Endothelial cell of umbilical vein (primary cell): Measurements from ENCODE around the gene SLC4A5. TPM values are rescaled to one million over a fixed set of nuclear protein-coding genes. Genes with fewer than 3 reads are reported as not detected.

Experiments used
- BruUV-seq: library from RNA; stranded (reverse); fragments of 400-500 nt; replicated peaks from 2 replicates; lab custom pipeline; 2021; lab: Mats Ljungman, UMichigan
- CTCF ChIA-PET: fragments of 300-600, 350-600 bp; sonication (Branson Sonifier 250); formaldehyde crosslinking; loops from one replicate; lab custom pipeline; 2021; ENCODE audit warnings: antibody characterized with exemption, inconsistent platforms; lab: Charles Lee
- POLR2A ChIA-PET: fragments of 300-600, 350-600 bp; sonication (Branson Sonifier 250); formaldehyde crosslinking; loops from one replicate; lab custom pipeline; 2021; ENCODE audit warnings: antibody characterized with exemption, inconsistent platforms; lab: Charles Lee
- DNase-seq: peaks from one replicate; pipeline ENCODE4 v3.0.0-alpha.2; 2011; ENCODE audit warnings: low read depth, low spot score
- FAIRE-seq: peaks from 2 replicates; lab custom pipeline; 2011; peaks lifted over from hg19 to GRCh38; lab: Jason Lieb, UNC
- H2AFZ ChIP-seq: 2 replicates; pipeline ENCODE4 v1.6.0; 2012; ENCODE audit warnings: low read depth, low read length, control low read depth, inconsistent platforms
- H3K27ac ChIP-seq: 2 replicates; pipeline ENCODE4 v1.5.1; 2011; ENCODE audit warnings: low read depth, mild to moderate bottlenecking, control low read depth, low read length, moderate library complexity; ENCODE audit not compliant: insufficient read depth
- H3K27me3 ChIP-seq, 2 experiments: 2 replicates each; pipeline versions ENCODE4 v1.6.0 to v1.6.1; 2011; ENCODE audit warnings: low read length in 2 of 2, mixed read lengths in 1 of 2; ENCODE audit not compliant: control insufficient read depth in 2 of 2, insufficient read depth in 2 of 2
- H3K36me3 ChIP-seq, 2 experiments: 2 replicates in 1 of 2; 3 replicates in 1 of 2; pipeline ENCODE4 v1.5.1; 2011; ENCODE audit warnings: low read length in 2 of 2, mild to moderate bottlenecking in 1 of 2, moderate library complexity in 1 of 2; ENCODE audit not compliant: control insufficient read depth in 2 of 2, insufficient read depth in 2 of 2; ENCODE audit errors: extremely low read depth in 1 of 2
- H3K4me1 ChIP-seq: 3 replicates; pipeline ENCODE4 v1.5.1; 2011; ENCODE audit warnings: mild to moderate bottlenecking, low read length; ENCODE audit not compliant: control insufficient read depth, insufficient read depth; ENCODE audit errors: extremely low read depth
- H3K4me2 ChIP-seq: 2 replicates; pipeline ENCODE4 v1.6.1; 2011; ENCODE audit warnings: low read length, control low read depth, mixed read lengths; ENCODE audit not compliant: insufficient read depth
- H3K4me3 ChIP-seq, 3 experiments: fragments of 200-600 bp in 1 of 3; sonication (generic), shearing (Covaris generic) in 1 of 3; replicated peaks in 1 of 3; 2 replicates each; pipeline ENCODE4 v1.5.1; 2011 to 2016; ENCODE audit warnings: control low read depth in 3 of 3, low read length in 3 of 3, mild to moderate bottlenecking in 2 of 3, inconsistent platforms in 1 of 3, low read depth in 1 of 3, moderate library complexity in 1 of 3; ENCODE audit not compliant: insufficient read depth in 1 of 3
- H3K79me2 ChIP-seq: 2 replicates; pipeline ENCODE4 v1.6.0; 2012; ENCODE audit warnings: low read length, inconsistent platforms; ENCODE audit not compliant: control insufficient read depth, insufficient read depth
- H3K9ac ChIP-seq: replicated peaks from 2 replicates; pipeline ENCODE3; 2011; ENCODE audit warnings: low read length, control low read depth; ENCODE audit not compliant: insufficient read depth; ENCODE audit errors: extremely low read depth
- H3K9me1 ChIP-seq: replicated peaks from 3 replicates; pipeline ENCODE4 v1.6.0; 2011; ENCODE audit warnings: mild to moderate bottlenecking, low read length; ENCODE audit not compliant: control insufficient read depth, insufficient read depth; ENCODE audit errors: extremely low read depth
- H3K9me3 ChIP-seq: replicated peaks from 2 replicates; pipeline ENCODE4 v1.5.1; 2012; ENCODE audit warnings: low read length, inconsistent platforms; ENCODE audit not compliant: control insufficient read depth, insufficient read depth
- H4K20me1 ChIP-seq: replicated peaks from 2 replicates; pipeline ENCODE3; 2011; ENCODE audit warnings: mild to moderate bottlenecking, low read length; ENCODE audit not compliant: control insufficient read depth, insufficient read depth; ENCODE audit errors: extremely low read depth
- EZH2 ChIP-seq: IDR thresholded peaks from 2 replicates; pipeline ENCODE4 v1.6.1; 2012; ENCODE audit warnings: borderline replicate concordance, low read depth, mild to moderate bottlenecking, moderate library complexity, low read length, inconsistent platforms; ENCODE audit not compliant: severe bottlenecking
- FOS ChIP-seq: IDR thresholded peaks from 2 replicates; pipeline ENCODE4 v1.6.1; 2011; ENCODE audit warnings: mild to moderate bottlenecking, low read length, moderate library complexity, borderline replicate concordance; ENCODE audit not compliant: insufficient read depth
- GATA2 ChIP-seq: IDR thresholded peaks from 2 replicates; pipeline ENCODE4 v1.7.0; 2011; ENCODE audit warnings: low read depth, mild to moderate bottlenecking, moderate library complexity, mixed read lengths, low read length; ENCODE audit not compliant: insufficient read length, insufficient read depth
- JUN ChIP-seq: IDR thresholded peaks from 2 replicates; pipeline ENCODE4 v1.6.1; 2011; ENCODE audit warnings: borderline replicate concordance, low read depth; ENCODE audit not compliant: insufficient read length, insufficient read depth
- MAX ChIP-seq: IDR thresholded peaks from 2 replicates; pipeline ENCODE4 v1.6.1; 2011; ENCODE audit not compliant: insufficient read depth, insufficient read length
- MYC ChIP-seq: IDR thresholded peaks from one replicate; pipeline ENCODE4 v1.6.1; 2011; ENCODE audit warnings: mild to moderate bottlenecking, low read depth, low read length
- POLR2A ChIP-seq: IDR thresholded peaks from 2 replicates; pipeline ENCODE4 v1.6.1; 2012; ENCODE audit warnings: low read depth, mild to moderate bottlenecking, control low read depth, low read length
- POLR2AphosphoS5 ChIP-seq: IDR thresholded peaks from 2 replicates; pipeline ENCODE4 v1.6.1; 2012; ENCODE audit warnings: low read depth, mild to moderate bottlenecking, control low read depth, low read length, moderate library complexity; ENCODE audit not compliant: insufficient read depth
- dilution Hi-C: fragments of 300-500 bp; cut with MboI; formaldehyde crosslinking; loops from one replicate; pipeline ENCODE4 v1.15.0; 2019; ENCODE audit warnings: low sequenced_read_pairs; ENCODE audit not compliant: extremely low pct_ligation_motif_present
- intact Hi-C: fragments of 100-400 bp; cut with micrococcal nuclease; formaldehyde crosslinking; loops from one replicate; pipeline ENCODE4 v1.10.0; 2022
- polyA plus RNA-seq, 4 experiments: library from polyadenylated mRNA; depleted of rRNA in 3 of 4; stranded (reverse) in 3 of 4; unstranded in 1 of 4; fragments of >200 nt; gene quantifications; 2 replicates each; pipeline versions ENCODE4 v1.2.1 to v1.2.3, GENCODE V29; 2011 to 2012; ENCODE audit warnings: missing spikeins in 1 of 4
- total RNA-seq: library from RNA; stranded (reverse); gene quantifications from 2 replicates; pipeline ENCODE4 v1.2.3, GENCODE V29; 2021
- TF ChIP-seq, protein P1 (sequence below), 2 donors: IDR thresholded peaks; 1 replicate in 1 of 2; 2 replicates in 1 of 2; pipeline ENCODE4 v1.5.1; 2011; ENCODE audit warnings: low read length in 2 of 2, mild to moderate bottlenecking in 2 of 2, moderate library complexity in 2 of 2, control low read depth in 1 of 2, inconsistent platforms in 1 of 2, low read depth in 1 of 2; ENCODE audit not compliant: insufficient read depth in 1 of 2; ENCODE audit errors: extremely low read depth in 1 of 2

SLC4A5 gene
- total and polyA plus RNA-seq, 2 donors (not counting 3 experiments of a cell fraction or from before 2014, with no cell fraction given): 0.12 to 0.97 TPM

- intact Hi-C loops: loop anchor here (1.0 kb wide), 1 partner anchor 20 kb away; the partner anchor contains the start of gene MTHFD2
- H3K79me2 ChIP-seq: peaks cover 50% of the 10 kb centered on the region
- dilution Hi-C loops: no loop called here
Observed at GRCh38 chr2:74178211-74179062, 164.8 kb downstream of the SLC4A5 start, which contains the start of gene MOB1A. MOB1A (minus strand) TSS chr2:74178879; CDS start chr2:74178674, 205 bp downstream.

DNA sequence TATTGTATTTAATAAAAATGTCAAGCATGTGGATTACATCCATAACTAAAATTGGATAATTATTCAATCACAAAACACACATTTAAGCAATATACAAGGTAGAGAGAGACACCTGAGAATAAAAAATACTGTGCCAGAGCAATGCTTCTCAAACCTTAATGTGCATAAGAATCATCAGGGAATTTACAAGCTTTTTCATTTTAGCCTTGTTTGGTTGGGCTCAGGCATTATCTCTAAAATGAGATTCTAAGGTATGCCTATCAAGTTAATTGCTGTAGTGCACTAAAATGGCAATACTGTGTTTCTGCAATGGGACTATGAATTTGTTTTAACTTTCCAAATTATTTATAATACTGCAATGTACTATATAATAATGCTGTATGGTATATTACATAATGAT lies 165.5 kb downstream of the SLC4A5 start:
- Histone ChIP-seq H3K36me3 (no peaks in the 10 kb centered on the region), H3K79me2 (peaks cover 55% of the 10 kb centered on the region), H4K20me1 (peaks cover 2% of the 10 kb centered on the region), H3K4me2 (peak overlapping the region; percentile 100), H3K4me1 (peaks cover 9% of the 10 kb centered on the region), H3K9me1 (no peaks in the 10 kb centered on the region), H3K9ac (peak overlapping the region; percentile 96), H2AFZ (no peak overlapping the region), H3K9me3 (no peaks in the 10 kb centered on the region), H3K27ac (peak overlapping the region; percentile 80), H3K27me3 (no peaks in the 10 kb centered on the region), H3K4me3 (peak overlapping the region; percentile 93 to 100 (median 100))
- no TSS peak for BruUV-seq
- ChIA-PET POLR2A (interaction anchor here (1.3 kb wide), 1 partner anchor 30 kb away, joined by 4 read pairs; the partner anchor contains the start of gene BOLA3), CTCF (interaction anchor here (0.9 to 1.9 kb wide), 7 partner anchors 9 to 353 kb away, joined by 3 to 20 read pairs (median 7); partner anchors contain the start of genes MTHFD2 and STAMBP)
- no peak for TF ChIP-seq POLR2AphosphoS5
- TF ChIP-seq, protein P1, sequence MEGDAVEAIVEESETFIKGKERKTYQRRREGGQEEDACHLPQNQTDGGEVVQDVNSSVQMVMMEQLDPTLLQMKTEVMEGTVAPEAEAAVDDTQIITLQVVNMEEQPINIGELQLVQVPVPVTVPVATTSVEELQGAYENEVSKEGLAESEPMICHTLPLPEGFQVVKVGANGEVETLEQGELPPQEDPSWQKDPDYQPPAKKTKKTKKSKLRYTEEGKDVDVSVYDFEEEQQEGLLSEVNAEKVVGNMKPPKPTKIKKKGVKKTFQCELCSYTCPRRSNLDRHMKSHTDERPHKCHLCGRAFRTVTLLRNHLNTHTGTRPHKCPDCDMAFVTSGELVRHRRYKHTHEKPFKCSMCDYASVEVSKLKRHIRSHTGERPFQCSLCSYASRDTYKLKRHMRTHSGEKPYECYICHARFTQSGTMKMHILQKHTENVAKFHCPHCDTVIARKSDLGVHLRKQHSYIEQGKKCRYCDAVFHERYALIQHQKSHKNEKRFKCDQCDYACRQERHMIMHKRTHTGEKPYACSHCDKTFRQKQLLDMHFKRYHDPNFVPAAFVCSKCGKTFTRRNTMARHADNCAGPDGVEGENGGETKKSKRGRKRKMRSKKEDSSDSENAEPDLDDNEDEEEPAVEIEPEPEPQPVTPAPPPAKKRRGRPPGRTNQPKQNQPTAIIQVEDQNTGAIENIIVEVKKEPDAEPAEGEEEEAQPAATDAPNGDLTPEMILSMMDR (IDR thresholded peaks at IDR 0.05; ENCODE audit: extremely low read depth in 1 of 2, insufficient read depth in 1 of 2, low read depth in 1 of 2, low read length in 2 of 2): no peak
- no peak for TF ChIP-seq EZH2
- no peak for TF ChIP-seq GATA2
- TF ChIP-seq MAX: no peak
- TF ChIP-seq POLR2A: no peak
- TF ChIP-seq MYC: no peak
- TF ChIP-seq FOS: no peak
- no peak for TF ChIP-seq JUN
- FAIRE-seq (no peak), DNase-seq (no peak)
- dilution Hi-C loops: no loop called here
- intact Hi-C loops: loop anchor here (1.0 kb wide), 1 partner anchor 21 kb away; the partner anchor contains the start of gene MTHFD2

More at GRCh38 chr2:74178211-74179062, 164.8 kb downstream of the SLC4A5 start, which contains the start of gene MOB1A:
- Histone ChIP-seq H3K9ac (peak within 1 kb of the TSS; percentile 96), H3K27me3 (no peaks in the 10 kb centered on the region), H3K4me2 (peak within 1 kb of the TSS; percentile 100), H3K27ac (peak within 1 kb of the TSS; percentile 80), H2AFZ (peak within 1 kb of the TSS; percentile 68), H3K4me3 (peak within 1 kb of the TSS; percentile 93 to 100 (median 100)), H3K9me1 (no peaks in the 10 kb centered on the region), H3K4me1 (peaks cover 9% of the 10 kb centered on the region), H4K20me1 (peaks cover 2% of the 10 kb centered on the region), H3K9me3 (no peaks in the 10 kb centered on the region), H3K36me3 (no peaks in the 10 kb centered on the region)
- BruUV-seq: no TSS peak
- POLR2A ChIA-PET: interaction anchor here (0.7 to 1.4 kb wide), 6 partner anchors 18 to 609 kb away, joined by 3 to 7 read pairs (median 4); partner anchors contain the start of genes BOLA3 and MTHFD2
- FAIRE-seq (peak; percentile 100), DNase-seq (peak; percentile 100)
- TF ChIP-seq POLR2AphosphoS5 (peak; percentile 75), JUN (no peak), POLR2A (peak; percentile 90), GATA2 (no peak)
- CTCF ChIA-PET: interaction anchor here (0.8 to 1.9 kb wide), 14 partner anchors 10 to 498 kb away, joined by 3 to 20 read pairs (median 4); partner anchors contain the start of genes BOLA3, MTHFD2 and STAMBP
